Measurements from ENCODE around the gene RXFP3. TPM values are rescaled to one million over a fixed set of nuclear protein-coding genes. Genes with fewer than 3 reads are reported as not detected.

The RXFP3 gene
- total and polyA plus RNA-seq, 9 donors: 0.24 TPM; not detected in 8

GRCh38 chr5:33968211-33969005, 32.2 kb downstream of the RXFP3 start:
- DNase-seq: no peak
- WGBS, 3 donors: 40 to 49% (median 43%) methylated on average over 3 of the region's 3 CpGs
- intact Hi-C loops (cut with DNase I): no loop called here
- H3K27ac ChIP-seq: no peak overlapping the region
- no peaks in the 10 kb centered on the region for H3K9me3 ChIP-seq
- H3K4me1 ChIP-seq (ENCODE audit: insufficient read depth): peaks cover 2% of the 10 kb centered on the region
- H3K4me3 ChIP-seq: no peak overlapping the region
- TF ChIP-seq CTCF (IDR thresholded peaks at IDR 0.05) (no peak), EP300 (IDR thresholded peaks at IDR 0.05) (no peak), POLR2A (IDR thresholded peaks at IDR 0.05) (no peak)
- H3K27me3 ChIP-seq: no peaks in the 10 kb centered on the region
- H3K36me3 ChIP-seq: no peaks in the 10 kb centered on the region

GRCh38 chr5:33969572-33970452, 33.6 kb downstream of the RXFP3 start:
- WGBS, 3 donors: 54 to 65% (median 58%) methylated on average over 10 of the region's 10 CpGs
- DNase-seq: no peak
- H3K27ac ChIP-seq: no peak overlapping the region
- H3K9me3 ChIP-seq: no peaks in the 10 kb centered on the region
- TF ChIP-seq CTCF (IDR thresholded peaks at IDR 0.05) (peak in 2 of 3 donors; percentile 16 to 18), EP300 (IDR thresholded peaks at IDR 0.05) (no peak)
- H3K4me3 ChIP-seq: no peak overlapping the region
- H3K36me3 ChIP-seq: no peaks in the 10 kb centered on the region
- intact Hi-C loops (cut with DNase I): no loop called here
- H3K27me3 ChIP-seq: no peaks in the 10 kb centered on the region
- peaks cover 5% of the 10 kb centered on the region for H3K4me1 ChIP-seq (ENCODE audit: insufficient read depth)

- no peak for TF ChIP-seq POLR2A (IDR thresholded peaks at IDR 0.05)
- TF ChIP-seq CTCF (IDR thresholded peaks at IDR 0.05): no peak
- TF ChIP-seq EP300 (IDR thresholded peaks at IDR 0.05): no peak
- no peaks in the 10 kb centered on the region for H3K27me3 ChIP-seq
- no peak for DNase-seq
- peaks cover 12% of the 10 kb centered on the region for H3K4me1 ChIP-seq (ENCODE audit: insufficient read depth)
- intact Hi-C loops (cut with DNase I): no loop called here
- H3K36me3 ChIP-seq: no peaks in the 10 kb centered on the region
- H3K9me3 ChIP-seq: no peaks in the 10 kb centered on the region
- 54 to 72% (median 64%) methylated on average over 2 of the region's 2 CpGs for WGBS, 3 donors
- H3K27ac ChIP-seq: no peak overlapping the region
- H3K4me3 ChIP-seq: no peak overlapping the region
These were observed 37.1 kb downstream of the RXFP3 start for GRCh38 chr5:33973271-33973670.

- Histone ChIP-seq H3K4me3 (no peak overlapping the region), H3K27me3 (no peaks in the 10 kb centered on the region), H3K27ac (peak overlapping the region in 1 of 2 donors; percentile 26), H3K9me3 (no peaks in the 10 kb centered on the region), H3K4me1 (ENCODE audit: insufficient read depth) (peaks cover 12% of the 10 kb centered on the region), H3K36me3 (no peaks in the 10 kb centered on the region)
- no peak for DNase-seq
- 4 to 6% (median 4%) methylated on average over 5 of the region's 5 CpGs for WGBS, 3 donors
- no peak for TF ChIP-seq CTCF (IDR thresholded peaks at IDR 0.05)
- TF ChIP-seq EP300 (IDR thresholded peaks at IDR 0.05): no peak
- TF ChIP-seq POLR2A (IDR thresholded peaks at IDR 0.05): no peak
- intact Hi-C loops (cut with DNase I): no loop called here
These were observed 39.7 kb downstream of the RXFP3 start for GRCh38 chr5:33975852-33976251.

Measured in ovary (tissue), 9 donors.